ENCODE results near the gene TNFSF18. TPM values are rescaled to one million over a fixed set of nuclear protein-coding genes. Genes with fewer than 3 reads are reported as not detected.

Gene TNFSF18
- polyA plus RNA-seq, 3 donors: not detected

DNA sequence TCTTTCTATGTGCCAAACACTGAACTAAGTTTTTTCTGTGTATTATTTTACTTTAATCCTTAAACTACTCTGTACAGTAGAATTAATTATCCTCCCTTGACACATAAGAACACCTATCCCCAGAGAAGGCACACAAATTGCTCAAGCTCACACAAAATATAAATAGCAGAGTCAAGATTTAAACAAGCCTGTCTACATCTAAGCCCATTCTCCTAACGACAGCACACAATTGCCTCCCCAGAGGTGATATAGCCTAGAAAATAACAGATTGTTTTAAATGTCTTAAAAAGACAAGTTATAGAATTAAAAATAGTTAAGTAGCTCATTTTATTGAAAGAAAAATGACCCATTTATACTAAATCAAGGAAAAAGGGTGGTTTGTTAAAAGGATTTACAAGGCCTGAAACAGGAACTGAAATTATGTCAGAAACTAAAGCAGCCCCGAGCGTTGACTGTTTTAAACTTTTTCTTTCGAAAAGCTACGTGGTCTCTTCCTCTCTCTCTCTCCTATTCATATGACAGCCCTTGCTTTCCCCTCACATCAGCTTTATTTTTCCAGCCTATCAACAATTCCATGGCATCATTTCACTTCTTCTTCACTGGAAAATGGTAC, 30.5 kb downstream of the TNFSF18 start:
- no peaks in the 10 kb centered on the region for H3K36me3 ChIP-seq (replicated peaks in 1 of 2; ENCODE audit: control insufficient read depth in 1 of 2, insufficient read depth in 2 of 2, low read length in 2 of 2)
- H3K27ac ChIP-seq (ENCODE audit: low read depth in 1 of 2, low read length in 2 of 2): peak overlapping the region; percentile 63 to 73
- Mint-ChIP-seq H3K4me1 (peaks cover 46% of the 10 kb centered on the region), H3K27ac (peak overlapping the region; percentile 79 to 93 (median 88)), H3K4me3 (peak overlapping the region; percentile 57 to 85), H3K9me3 (peaks cover 0 to 10% (median 4%) of the 10 kb centered on the region in 7 donors), H3K36me3 (no peaks in the 10 kb centered on the region), H3K27me3 (ENCODE audit: low read depth in 3 of 3) (no peaks in the 10 kb centered on the region)
- intact Hi-C loops (cut with micrococcal nuclease): loop anchor here in 1 of 2 donors (10.0 kb wide), 1 partner anchor 85 kb away; no protein-coding TSS in a partner anchor
- TF ChIP-seq, protein P1, sequence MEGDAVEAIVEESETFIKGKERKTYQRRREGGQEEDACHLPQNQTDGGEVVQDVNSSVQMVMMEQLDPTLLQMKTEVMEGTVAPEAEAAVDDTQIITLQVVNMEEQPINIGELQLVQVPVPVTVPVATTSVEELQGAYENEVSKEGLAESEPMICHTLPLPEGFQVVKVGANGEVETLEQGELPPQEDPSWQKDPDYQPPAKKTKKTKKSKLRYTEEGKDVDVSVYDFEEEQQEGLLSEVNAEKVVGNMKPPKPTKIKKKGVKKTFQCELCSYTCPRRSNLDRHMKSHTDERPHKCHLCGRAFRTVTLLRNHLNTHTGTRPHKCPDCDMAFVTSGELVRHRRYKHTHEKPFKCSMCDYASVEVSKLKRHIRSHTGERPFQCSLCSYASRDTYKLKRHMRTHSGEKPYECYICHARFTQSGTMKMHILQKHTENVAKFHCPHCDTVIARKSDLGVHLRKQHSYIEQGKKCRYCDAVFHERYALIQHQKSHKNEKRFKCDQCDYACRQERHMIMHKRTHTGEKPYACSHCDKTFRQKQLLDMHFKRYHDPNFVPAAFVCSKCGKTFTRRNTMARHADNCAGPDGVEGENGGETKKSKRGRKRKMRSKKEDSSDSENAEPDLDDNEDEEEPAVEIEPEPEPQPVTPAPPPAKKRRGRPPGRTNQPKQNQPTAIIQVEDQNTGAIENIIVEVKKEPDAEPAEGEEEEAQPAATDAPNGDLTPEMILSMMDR (IDR thresholded peaks at IDR 0.05): no peak
- WGBS (ENCODE audit: insufficient coverage): 2% methylated on average over 4 of the region's 5 CpGs
- no peaks in the 10 kb centered on the region for H3K79me2 ChIP-seq (ENCODE audit: insufficient read depth, low read length)
- H2AFZ ChIP-seq (ENCODE audit: insufficient read depth, low read depth, low read length, poor library complexity, severe bottlenecking): peak overlapping the region; percentile 38
- no peaks in the 10 kb centered on the region for H4K20me1 ChIP-seq (ENCODE audit: insufficient read depth, low read length)
- H3K9me3 ChIP-seq (replicated peaks in 1 of 2; ENCODE audit: control insufficient read depth in 1 of 2, insufficient read depth in 1 of 2, low read length in 2 of 2): peaks cover 0 to 2% of the 10 kb centered on the region in 2 donors
- H3K27me3 ChIP-seq (ENCODE audit: control insufficient read depth in 2 of 2, insufficient read depth in 2 of 2, low read length in 2 of 2): no peaks in the 10 kb centered on the region
- peaks cover 49 to 56% of the 10 kb centered on the region in 2 donors for H3K4me1 ChIP-seq (ENCODE audit: control insufficient read depth in 1 of 2, insufficient read depth in 2 of 2, low read length in 2 of 2)
- peak overlapping the region in 2 of 3 experiments; percentile 35 to 59 for H3K4me3 ChIP-seq (replicated peaks in 1 of 3; ENCODE audit: low read depth in 2 of 3, low read length in 3 of 3)
- no peak overlapping the region for H3K9ac ChIP-seq (ENCODE audit: insufficient read depth, low read length, poor library complexity, severe bottlenecking)
- DNase-seq: peak in 2 of 3 donors; percentile 43 to 59
- H3K4me2 ChIP-seq (replicated peaks; ENCODE audit: extremely low read depth, low read length, poor library complexity, severe bottlenecking): peak overlapping the region; percentile 66

DNA sequence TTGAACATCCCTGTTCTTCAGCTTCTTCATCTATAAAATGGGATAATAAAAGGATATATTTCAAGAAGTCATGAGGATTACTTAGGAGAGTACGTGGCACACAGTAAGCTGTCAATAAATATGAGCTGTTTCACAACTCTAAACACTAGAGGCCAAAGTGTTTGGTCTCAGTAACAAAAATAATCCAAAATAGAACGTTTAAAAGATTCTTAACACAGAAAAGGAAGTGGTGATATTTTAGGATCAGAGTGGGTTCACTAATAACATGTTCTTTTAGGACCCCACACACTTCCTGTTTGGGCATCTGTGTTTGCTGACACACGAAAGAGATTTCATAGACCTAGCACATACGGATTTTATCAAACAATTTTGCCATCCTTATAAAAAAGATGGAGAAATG, 32.9 kb downstream of the TNFSF18 start:
- Histone ChIP-seq H3K27ac (ENCODE audit: low read depth in 1 of 2, low read length in 2 of 2) (no peak overlapping the region), H3K79me2 (ENCODE audit: insufficient read depth, low read length) (no peaks in the 10 kb centered on the region), H4K20me1 (ENCODE audit: insufficient read depth, low read length) (no peaks in the 10 kb centered on the region), H3K9ac (ENCODE audit: insufficient read depth, low read length, poor library complexity, severe bottlenecking) (no peak overlapping the region), H3K4me2 (replicated peaks; ENCODE audit: extremely low read depth, low read length, poor library complexity, severe bottlenecking) (no peak overlapping the region), H3K4me1 (ENCODE audit: control insufficient read depth in 1 of 2, insufficient read depth in 2 of 2, low read length in 2 of 2) (peaks cover 64 to 75% of the 10 kb centered on the region in 2 donors), H3K36me3 (replicated peaks in 1 of 2; ENCODE audit: control insufficient read depth in 1 of 2, insufficient read depth in 2 of 2, low read length in 2 of 2) (no peaks in the 10 kb centered on the region), H2AFZ (ENCODE audit: insufficient read depth, low read depth, low read length, poor library complexity, severe bottlenecking) (no peak overlapping the region), H3K27me3 (ENCODE audit: control insufficient read depth in 2 of 2, insufficient read depth in 2 of 2, low read length in 2 of 2) (no peaks in the 10 kb centered on the region), H3K9me3 (replicated peaks in 1 of 2; ENCODE audit: control insufficient read depth in 1 of 2, insufficient read depth in 1 of 2, low read length in 2 of 2) (no peaks in the 10 kb centered on the region), H3K4me3 (replicated peaks in 1 of 3; ENCODE audit: low read depth in 2 of 3, low read length in 3 of 3) (no peak overlapping the region)
- no peaks in the 10 kb centered on the region for H3K36me3 Mint-ChIP-seq
- H3K9me3 Mint-ChIP-seq: peaks cover 0 to 2% (median 0%) of the 10 kb centered on the region in 7 donors
- intact Hi-C loops (cut with micrococcal nuclease): loop anchor here (10.0 kb wide), 2 partner anchors 107 to 273 kb away; no protein-coding TSS in a partner anchor
- no peaks in the 10 kb centered on the region for H3K27me3 Mint-ChIP-seq (ENCODE audit: low read depth in 3 of 3)
- H3K4me3 Mint-ChIP-seq: no peak overlapping the region
- no CpG with 5 or more reads among the region's 4 CpGs for WGBS (ENCODE audit: insufficient coverage)
- H3K4me1 Mint-ChIP-seq: peaks cover 66% of the 10 kb centered on the region
- H3K27ac Mint-ChIP-seq: peak overlapping the region in 3 of 7 donors; percentile 14 to 65 (median 27)
- TF ChIP-seq, protein P1 (IDR thresholded peaks at IDR 0.05): no peak
- DNase-seq: no peak
